Stomach smooth muscle (tissue), 2 donors: ENCODE measurements around the gene ALDH1L2.

Source experiments
- H3K27ac ChIP-seq: one replicate; pipeline ENCODE4 v1.7.0; 2013; ENCODE audit warnings: mild to moderate bottlenecking, low read length, inconsistent platforms
- H3K27me3 ChIP-seq, 2 donors: one replicate each; pipeline ENCODE4 v1.7.0; 2013; ENCODE audit warnings: low read length in 2 of 2; ENCODE audit not compliant: insufficient read depth in 2 of 2, control insufficient read depth in 1 of 2
- H3K36me3 ChIP-seq, 2 donors: one replicate each; pipeline ENCODE4 v1.7.0; 2013; ENCODE audit warnings: low read length in 2 of 2; ENCODE audit not compliant: control insufficient read depth in 2 of 2, insufficient read depth in 2 of 2
- H3K4me1 ChIP-seq: one replicate; pipeline ENCODE4 v1.7.0; 2013; ENCODE audit warnings: low read length; ENCODE audit not compliant: control insufficient read depth, insufficient read depth
- H3K4me3 ChIP-seq, 2 donors: one replicate each; pipeline ENCODE4 v1.7.0; 2013; ENCODE audit warnings: low read length in 2 of 2
- H3K9ac ChIP-seq, 2 donors: one replicate each; pipeline ENCODE4 v1.7.0; 2013; ENCODE audit warnings: low read length in 2 of 2, mild to moderate bottlenecking in 1 of 2
- H3K9me3 ChIP-seq, 2 donors: one replicate each; pipeline ENCODE4 v1.7.0; 2013; ENCODE audit warnings: low read length in 2 of 2; ENCODE audit not compliant: control insufficient read depth in 2 of 2
- donor health status: healthy.
- donor health status: Pancreatic carcinoma.

The ALDH1L2 gene

DNA sequence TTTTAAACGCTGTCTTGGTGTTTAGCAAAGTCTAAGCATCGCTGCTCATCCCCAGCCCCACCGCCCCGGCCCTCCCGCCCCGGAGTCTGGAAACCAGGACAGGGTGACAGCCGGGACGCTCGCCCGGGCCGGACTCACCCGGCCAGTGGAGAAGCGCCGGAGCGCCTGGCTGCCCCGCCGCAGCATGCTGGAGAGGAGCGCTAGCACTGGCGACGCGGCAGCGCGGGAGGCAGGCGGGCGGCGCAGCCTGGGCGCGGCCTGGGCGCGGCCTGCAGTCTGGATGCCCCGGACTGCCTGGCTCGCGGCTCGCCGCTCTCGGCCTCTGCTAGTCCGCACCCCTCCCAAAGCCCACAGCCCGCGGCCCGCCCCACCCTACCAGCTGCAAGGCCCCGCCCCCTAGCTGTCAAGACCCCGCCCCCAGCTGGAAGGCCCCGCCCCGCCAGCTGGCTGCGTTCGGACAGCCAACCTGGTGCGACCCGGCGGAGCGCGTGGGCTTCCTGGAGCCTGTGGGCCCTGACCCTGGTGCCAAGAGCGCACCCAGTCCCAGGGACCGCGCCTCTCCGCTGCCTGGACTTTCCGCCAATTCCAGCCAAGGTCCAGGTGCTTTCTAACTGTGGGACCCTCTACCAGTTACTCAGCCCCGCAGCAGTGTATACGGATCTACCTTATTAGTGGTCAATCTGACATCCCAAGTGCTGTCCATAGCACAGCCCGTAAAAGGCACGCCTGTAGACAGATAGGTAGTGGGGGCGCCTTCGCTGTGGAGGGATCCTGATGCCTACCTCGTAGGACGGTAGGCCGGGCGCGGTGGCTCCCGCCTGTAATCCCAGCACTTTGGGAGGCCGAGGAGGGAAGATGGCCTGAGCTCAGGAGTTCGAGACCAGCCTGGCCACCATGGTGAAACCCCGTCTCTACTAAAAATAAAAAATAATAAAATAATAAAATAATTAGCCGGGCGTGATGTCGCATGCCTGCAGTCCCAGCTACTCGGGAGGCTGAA is at the start of gene ALDH1L2:
ALDH1L2 (minus strand) TSS at position 208 of the 1,000 bp plus-strand sequence; CDS start at position 186, 22 bp downstream.
- peak within 1 kb of the TSS; percentile 72 to 76 for H3K9ac ChIP-seq
- peak within 1 kb of the TSS; percentile 41 for H3K27ac ChIP-seq
- H3K27me3 ChIP-seq = no peaks in the 10 kb centered on the region
- H3K4me3 ChIP-seq = peak within 1 kb of the TSS; percentile 87 to 92
- H3K36me3 ChIP-seq = no peaks in the 10 kb centered on the region
- no peaks in the 10 kb centered on the region for H3K9me3 ChIP-seq
- peaks cover 18% of the 10 kb centered on the region for H3K4me1 ChIP-seq

DNA sequence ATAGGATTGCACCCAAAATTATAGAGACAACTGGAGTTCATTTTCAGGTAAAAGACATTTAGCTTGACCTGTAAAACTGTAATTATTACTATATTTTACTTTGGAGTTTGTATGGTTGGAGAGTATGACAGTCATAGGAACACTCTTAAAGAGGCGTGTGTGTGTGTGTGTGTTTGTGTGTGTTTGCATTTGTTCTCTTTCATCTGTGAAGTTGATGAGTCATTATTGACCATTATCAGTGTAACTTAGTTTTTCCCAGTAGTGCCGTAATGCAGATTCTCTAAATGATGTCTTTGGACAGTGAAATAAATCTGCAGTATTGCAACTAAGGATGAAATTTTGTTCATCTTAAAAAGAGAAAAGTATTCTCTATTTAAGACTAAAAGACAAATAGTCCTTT is 36.3 kb upstream of the ALDH1L2 start:
- Histone ChIP-seq H3K9me3 (no peaks in the 10 kb centered on the region), H3K4me3 (no peak overlapping the region), H3K27ac (no peak overlapping the region), H3K27me3 (no peaks in the 10 kb centered on the region), H3K36me3 (peaks cover 29 to 41% of the 10 kb centered on the region in 2 donors), H3K4me1 (no peaks in the 10 kb centered on the region), H3K9ac (no peak overlapping the region)

DNA sequence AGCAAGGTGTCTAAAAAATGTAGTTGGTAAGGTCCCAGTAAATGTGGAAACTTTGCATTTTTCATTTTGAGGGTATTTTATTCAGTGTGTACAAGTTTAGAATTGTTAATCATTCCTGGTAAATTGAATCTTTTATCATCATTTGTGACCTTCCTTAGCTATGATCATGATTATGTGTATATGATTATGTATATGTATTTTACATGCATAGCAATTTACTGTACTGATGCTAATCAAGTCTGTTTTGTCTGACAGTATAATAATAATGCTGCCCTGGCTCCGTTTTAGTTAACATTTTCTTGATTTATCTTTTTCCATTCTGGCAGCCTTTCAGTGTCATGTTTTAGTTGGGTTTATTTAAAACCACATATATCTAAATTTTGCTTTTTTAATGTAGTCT is 32.7 kb upstream of the ALDH1L2 start:
- H3K27ac ChIP-seq = no peak overlapping the region
- no peaks in the 10 kb centered on the region for H3K27me3 ChIP-seq
- peaks cover 25 to 36% of the 10 kb centered on the region in 2 donors for H3K36me3 ChIP-seq
- no peaks in the 10 kb centered on the region for H3K4me1 ChIP-seq
- H3K9ac ChIP-seq = no peak overlapping the region
- no peak overlapping the region for H3K4me3 ChIP-seq
- H3K9me3 ChIP-seq = no peaks in the 10 kb centered on the region

DNA sequence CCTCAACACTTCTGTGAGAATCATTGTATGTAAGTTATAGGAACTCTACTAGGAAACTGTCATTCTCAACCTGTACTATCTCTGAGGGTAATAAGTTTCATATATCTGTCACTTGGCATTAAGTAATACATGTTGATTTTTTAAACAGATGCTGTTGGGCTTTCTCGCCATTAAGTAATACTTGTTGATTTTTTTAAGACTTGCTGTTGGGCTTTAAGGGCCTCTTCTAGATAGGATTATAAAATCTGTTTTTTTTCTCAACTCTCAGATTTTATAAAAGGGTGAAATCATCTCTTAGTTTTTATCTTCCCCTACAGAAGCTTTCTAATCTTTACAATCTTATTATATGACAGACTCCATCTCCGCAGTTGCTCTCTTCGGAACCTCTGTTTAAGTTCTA is 28.8 kb upstream of the ALDH1L2 start:
- no peak overlapping the region for H3K4me3 ChIP-seq
- no peaks in the 10 kb centered on the region for H3K9me3 ChIP-seq
- peaks cover 12 to 19% of the 10 kb centered on the region in 2 donors for H3K36me3 ChIP-seq
- H3K27me3 ChIP-seq = no peaks in the 10 kb centered on the region
- no peak overlapping the region for H3K9ac ChIP-seq
- H3K27ac ChIP-seq = no peak overlapping the region
- H3K4me1 ChIP-seq = peaks cover 6% of the 10 kb centered on the region

DNA sequence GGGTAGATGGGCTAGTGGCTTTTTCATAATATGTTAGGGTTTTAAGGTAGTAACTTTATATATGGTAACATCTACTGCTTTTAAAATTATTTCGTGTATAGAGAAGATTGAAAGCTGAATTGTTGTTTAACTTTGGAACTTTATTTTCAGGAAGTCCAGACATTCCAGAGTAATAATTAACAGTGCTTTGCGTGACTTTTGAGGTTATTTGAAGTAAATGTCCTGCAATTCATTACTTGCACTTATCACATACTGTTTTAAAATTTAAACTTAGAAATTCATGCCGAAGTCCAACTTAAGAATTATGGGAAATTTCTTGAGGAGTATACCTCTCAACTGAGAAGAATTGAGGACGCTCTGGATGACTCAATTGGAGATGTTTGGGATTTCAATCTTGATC is 26.6 kb upstream of the ALDH1L2 start:
- Histone ChIP-seq H3K27ac (no peak overlapping the region), H3K4me1 (peaks cover 6% of the 10 kb centered on the region), H3K36me3 (peaks cover 4 to 8% of the 10 kb centered on the region in 2 donors), H3K9ac (no peak overlapping the region), H3K4me3 (no peak overlapping the region), H3K9me3 (no peaks in the 10 kb centered on the region), H3K27me3 (no peaks in the 10 kb centered on the region)

DNA sequence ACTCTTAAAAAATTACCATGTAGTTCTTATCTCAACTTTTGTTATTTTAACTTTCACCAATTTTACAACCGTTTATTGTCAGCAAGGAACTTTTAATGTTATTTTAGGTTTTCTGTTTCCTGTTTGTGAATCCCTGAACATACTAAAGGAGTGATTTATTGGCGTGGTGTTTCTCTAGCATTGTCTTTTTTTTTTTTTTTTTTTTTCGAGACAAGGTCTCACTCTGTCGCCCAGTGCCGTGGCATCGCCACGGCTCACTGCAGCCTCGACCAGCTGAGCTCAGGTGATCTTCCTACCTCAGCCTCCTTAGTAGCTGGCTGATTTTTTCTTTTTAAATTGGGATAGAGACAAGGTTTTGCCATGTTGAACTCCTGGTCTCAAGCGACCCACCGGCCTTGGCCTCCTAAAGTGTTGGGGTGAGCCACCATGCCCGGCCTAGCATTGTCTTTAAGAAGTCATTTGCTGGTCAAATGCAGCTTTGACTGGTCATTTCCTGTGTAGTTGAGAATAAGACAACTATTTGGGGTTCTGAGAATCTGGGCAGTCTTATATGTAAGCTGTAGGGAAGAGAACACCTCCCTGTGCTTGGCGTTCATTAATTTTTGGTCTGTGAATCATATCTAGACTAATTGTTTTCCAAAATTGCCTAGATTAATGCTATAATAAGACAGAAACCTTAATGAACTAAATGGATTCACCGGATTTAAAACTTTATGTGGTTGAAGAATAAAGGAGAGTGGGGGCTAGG is 25.4 kb upstream of the ALDH1L2 start:
- no peak overlapping the region for H3K9ac ChIP-seq
- no peaks in the 10 kb centered on the region for H3K27me3 ChIP-seq
- H3K27ac ChIP-seq = no peak overlapping the region
- H3K4me3 ChIP-seq = peak overlapping the region; percentile 8 to 45
- peaks cover 6% of the 10 kb centered on the region for H3K4me1 ChIP-seq
- H3K9me3 ChIP-seq = no peaks in the 10 kb centered on the region
- peaks cover 2 to 6% of the 10 kb centered on the region in 2 donors for H3K36me3 ChIP-seq

DNA sequence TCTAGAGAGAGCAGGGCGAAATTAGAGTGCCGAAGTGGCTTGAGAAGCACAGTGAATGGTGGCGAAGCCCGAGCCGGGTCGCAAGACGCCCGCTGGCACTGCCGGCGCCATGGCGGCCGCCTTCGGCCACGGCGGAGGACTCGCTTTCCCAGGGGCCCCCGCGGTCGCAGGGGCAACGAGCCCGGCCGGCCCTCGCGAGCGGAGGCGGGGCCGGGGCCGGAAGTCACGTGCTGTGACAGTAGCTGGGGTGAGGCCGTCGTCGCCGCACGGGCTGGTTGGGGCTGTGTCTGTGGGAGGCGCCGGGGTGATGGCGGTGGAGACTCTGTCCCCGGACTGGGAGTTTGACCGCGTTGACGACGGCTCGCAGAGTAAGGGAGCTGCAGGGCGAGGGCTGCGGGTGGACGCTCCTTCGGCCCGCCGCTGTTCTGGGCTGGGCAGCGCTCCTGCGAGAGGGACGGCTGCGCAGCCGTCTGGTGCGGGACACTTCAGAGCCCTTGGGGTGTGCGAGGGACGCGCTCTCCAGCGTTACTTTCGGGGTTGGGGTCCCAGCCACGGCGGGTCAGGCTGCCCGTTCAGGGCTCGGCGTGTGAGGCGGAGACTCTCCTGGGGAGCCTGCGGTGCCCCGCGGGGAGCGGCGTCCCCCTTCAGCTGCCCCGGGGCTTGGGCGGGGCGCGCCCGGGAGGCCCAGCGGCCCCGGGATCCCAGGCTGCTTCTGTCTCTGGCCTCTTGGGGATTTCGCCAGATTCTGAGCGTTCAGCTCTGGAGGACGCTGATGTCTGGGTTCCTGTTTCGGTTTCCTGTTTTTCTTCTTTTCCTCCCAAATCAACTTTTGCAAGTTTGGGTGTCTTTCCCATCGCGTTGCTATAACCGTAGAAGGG is 23.5 kb upstream of the ALDH1L2 start, which contains the start of gene WASHC4:
WASHC4 (plus strand) TSS at position 238 of the 878 bp plus-strand sequence; CDS start at position 308, 70 bp downstream.
- Histone ChIP-seq H3K36me3 (peaks cover 0 to 3% of the 10 kb centered on the region in 2 donors), H3K9ac (peak within 1 kb of the TSS; percentile 83 to 88), H3K27me3 (no peaks in the 10 kb centered on the region), H3K27ac (peak within 1 kb of the TSS; percentile 79), H3K4me1 (peaks cover 6% of the 10 kb centered on the region), H3K9me3 (no peaks in the 10 kb centered on the region), H3K4me3 (peak within 1 kb of the TSS; percentile 69 to 89)

DNA sequence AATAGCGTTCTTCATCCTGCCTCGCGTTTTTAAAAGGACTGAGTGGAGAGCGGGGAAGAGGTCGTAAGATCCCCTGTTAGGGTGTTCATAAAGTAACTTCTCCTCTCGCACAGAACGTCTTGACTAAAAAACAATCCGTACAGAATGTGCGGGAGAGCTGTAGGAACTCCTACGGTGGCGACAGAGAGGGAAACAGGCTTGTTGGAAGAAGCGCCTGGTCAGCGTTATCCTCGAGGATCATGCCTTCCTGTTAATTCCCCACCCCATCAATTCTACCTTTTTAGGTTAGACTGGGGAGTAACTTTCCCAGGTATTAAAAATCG is 22.9 kb upstream of the ALDH1L2 start:
- H3K36me3 ChIP-seq = peaks cover 0 to 3% of the 10 kb centered on the region in 2 donors
- H3K9me3 ChIP-seq = no peaks in the 10 kb centered on the region
- no peaks in the 10 kb centered on the region for H3K27me3 ChIP-seq
- H3K4me1 ChIP-seq = peaks cover 6% of the 10 kb centered on the region
- H3K9ac ChIP-seq = peak overlapping the region; percentile 83 to 88
- peak overlapping the region; percentile 79 for H3K27ac ChIP-seq
- peak overlapping the region; percentile 69 to 89 for H3K4me3 ChIP-seq

DNA sequence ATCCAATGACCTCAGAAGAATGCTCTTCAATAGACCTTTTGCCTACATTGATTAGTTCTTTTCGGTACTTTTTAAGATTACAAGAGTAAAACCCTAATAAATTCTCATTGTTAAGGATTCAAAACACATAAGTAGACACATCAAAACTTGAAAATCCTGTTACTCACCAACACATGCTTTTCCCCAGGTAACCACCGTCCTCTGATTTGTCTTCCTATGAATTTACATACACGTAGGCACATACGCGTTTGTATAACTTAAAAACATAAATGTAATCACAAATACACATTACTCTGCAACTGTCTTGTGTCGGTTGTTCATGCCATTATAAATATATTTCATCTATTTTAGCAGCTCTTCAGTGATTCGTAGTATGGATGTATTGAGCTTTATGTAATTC is 22.4 kb upstream of the ALDH1L2 start:
- peaks cover 6% of the 10 kb centered on the region for H3K4me1 ChIP-seq
- H3K27me3 ChIP-seq = no peaks in the 10 kb centered on the region
- H3K4me3 ChIP-seq = peak overlapping the region; percentile 69 to 89
- no peaks in the 10 kb centered on the region for H3K9me3 ChIP-seq
- peak overlapping the region in 1 of 2 donors; percentile 88 for H3K9ac ChIP-seq
- H3K36me3 ChIP-seq = no peaks in the 10 kb centered on the region
- no peak overlapping the region for H3K27ac ChIP-seq

DNA sequence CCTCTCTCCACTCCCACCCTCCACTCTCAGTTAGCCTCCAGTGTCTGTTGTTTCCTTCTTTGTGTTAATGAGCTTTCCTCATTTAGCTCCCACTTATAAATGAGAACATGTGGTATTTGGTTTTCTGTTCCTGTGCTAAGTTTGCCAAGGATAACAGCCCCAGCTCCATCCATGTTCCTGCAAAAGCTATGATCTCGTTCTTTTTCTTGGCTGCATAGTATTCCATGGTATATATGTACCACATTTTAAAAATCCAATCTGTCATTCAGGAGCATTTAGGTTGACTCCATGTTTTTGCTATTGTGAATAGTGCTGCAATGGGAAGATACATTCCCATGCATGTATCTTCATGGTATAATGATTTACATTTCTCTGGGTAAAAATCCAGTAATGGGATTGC is 20.5 kb upstream of the ALDH1L2 start:
- Histone ChIP-seq H3K4me1 (peaks cover 3% of the 10 kb centered on the region), H3K27ac (no peak overlapping the region), H3K9me3 (no peaks in the 10 kb centered on the region), H3K36me3 (no peaks in the 10 kb centered on the region), H3K4me3 (no peak overlapping the region), H3K27me3 (no peaks in the 10 kb centered on the region), H3K9ac (no peak overlapping the region)
